ENCODE data around the gene TVP23A. TPM values are rescaled to one million over a fixed set of nuclear protein-coding genes. Genes with fewer than 3 reads are reported as not detected.

The TVP23A gene
- polyA plus RNA-seq (ENCODE audit: insufficient read length): 2.2 TPM

DNA sequence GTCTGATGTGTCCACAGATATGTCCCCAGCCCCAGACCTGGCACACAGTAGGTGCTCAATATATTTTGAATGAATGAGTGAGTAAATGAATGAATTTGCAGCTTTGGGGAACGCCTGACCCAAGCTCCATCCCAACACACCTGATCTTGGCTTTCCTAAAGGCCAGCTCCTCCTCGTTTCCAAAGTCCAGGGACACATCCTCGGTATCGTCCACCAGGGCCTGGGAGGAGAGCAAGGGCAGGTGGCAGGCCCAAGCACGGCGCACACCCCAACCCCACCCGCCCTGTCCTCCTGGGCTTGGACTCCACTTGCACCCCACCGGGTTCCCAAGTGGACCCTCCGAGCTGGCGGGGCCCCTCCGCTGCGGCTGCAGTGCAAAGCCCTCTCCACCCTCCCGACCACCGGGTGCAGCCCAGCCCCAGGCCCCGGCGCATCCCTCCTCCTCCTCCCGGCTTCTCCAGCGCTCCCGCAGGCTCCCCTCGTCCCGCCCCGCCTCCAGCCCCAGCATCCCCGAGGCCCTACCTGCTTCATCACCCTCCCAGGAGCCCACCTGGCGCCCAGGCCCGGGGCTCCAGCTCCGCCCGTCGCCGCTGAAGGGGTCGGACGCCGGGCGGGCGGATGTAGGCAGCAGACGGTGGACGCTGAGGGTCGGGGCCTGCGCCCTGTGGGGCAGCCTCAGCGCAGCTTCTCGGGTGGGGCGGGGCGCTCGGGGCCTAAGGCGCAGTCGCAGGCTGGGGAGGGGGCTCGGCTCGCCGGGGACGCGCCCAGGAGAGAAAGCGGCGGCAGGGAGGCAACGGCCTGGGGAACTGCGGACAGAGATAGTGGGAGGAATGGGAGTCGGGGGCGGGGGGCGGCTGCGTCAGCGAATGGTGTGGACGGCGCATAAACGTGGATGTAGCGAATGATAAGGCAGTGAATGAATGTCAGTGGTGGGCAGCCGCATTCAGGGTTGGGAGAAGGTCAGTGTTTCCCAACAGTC is at the start of gene TVP23A:
TSS of gene TVP23A (minus strand) at position 832 of the 979 bp plus-strand sequence. CDS start at position 531, 301 bp downstream.
- peak; percentile 25 for DNase-seq

- no peak for DNase-seq
Observed at GRCh38 chr16:10868104-10868595, 49.6 kb upstream of the TVP23A start.

DNA sequence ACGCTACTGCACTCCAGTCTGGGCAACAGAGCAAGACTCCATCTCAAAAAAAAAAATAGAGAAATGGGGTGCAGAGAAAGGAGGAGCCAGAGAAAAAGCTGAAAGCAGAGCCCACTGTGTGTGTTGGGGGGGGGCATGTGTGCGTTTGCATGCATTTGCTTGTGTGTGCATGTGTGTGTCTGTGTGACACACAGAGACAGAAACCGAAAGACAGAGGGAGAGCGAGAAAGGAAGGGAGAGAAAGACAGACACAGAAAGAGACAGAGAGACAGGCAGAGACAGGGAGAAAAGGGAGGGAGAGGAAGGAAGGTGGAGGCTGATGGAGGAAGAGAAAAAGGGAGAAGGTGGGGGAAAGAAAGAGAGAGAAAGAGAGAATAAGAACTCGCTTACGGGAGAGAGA is 48.6 kb upstream of the TVP23A start:
- no peak for DNase-seq

DNA sequence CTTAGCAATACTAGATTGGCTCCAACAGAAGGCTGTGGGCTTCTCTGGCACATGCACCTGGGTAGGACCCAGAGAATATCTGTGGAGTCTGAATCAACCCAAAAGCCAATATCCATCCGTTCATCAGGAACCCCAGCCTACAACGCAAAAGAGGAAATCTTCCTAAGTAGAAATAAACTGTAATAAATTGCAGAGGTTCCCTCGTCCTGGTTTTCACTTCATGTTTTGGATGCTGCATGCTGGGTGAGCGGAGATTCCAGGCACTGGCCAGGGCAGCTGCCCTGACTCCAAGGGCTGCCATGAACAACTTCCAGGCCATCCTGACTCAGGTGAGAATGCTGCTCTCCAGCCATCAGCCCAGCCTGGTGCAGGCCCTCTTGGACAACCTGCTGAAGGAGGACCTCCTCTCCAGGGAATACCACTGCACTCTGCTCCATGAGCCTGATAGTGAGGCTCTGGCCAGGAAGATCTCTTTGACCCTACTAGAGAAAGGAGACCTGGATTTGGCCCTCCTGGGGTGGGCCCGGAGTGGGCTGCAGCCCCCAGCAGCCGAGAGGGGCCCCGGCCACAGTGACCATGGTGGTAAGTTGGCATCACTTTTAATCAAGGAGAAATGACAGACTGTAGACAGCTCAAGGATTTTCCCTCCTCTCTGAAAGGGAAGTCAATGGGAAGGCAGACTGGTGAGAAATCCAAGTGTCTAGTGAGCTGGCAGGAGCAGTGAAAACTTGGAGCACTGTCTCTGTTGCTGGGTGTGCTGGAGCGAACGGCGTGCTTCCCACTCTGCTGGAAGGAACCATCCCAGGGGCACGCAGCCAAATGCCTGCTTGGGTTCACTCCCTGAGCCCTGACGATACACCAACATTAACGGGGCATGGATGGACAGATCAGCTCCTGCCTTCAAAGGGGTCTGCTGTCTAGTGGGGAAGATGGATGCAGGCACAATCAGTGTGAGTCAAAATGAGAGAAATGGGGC is 47.7 kb upstream of the TVP23A start:
- DNase-seq: no peak

DNA sequence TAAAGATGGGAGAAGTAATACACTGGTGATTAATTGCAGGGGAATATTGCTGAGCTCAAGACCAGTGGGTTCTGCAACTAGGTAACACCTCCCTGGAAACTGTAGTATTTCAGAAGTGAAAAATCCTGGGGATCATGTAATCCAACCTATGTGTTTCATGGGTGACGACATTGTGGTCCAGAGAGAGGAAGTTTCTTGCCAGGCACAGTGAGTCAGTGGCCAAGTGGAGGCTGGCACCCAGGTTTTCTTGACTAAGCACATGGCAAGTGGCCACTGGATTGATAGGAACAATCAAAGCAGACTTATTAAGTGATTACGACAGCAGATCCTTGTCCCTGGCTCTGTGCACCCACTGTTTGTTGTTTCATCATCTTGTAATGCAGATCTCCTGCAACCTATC is 43.8 kb upstream of the TVP23A start:
- no peak for DNase-seq

GRCh38 chr16:10859658-10860057 is 41.1 kb upstream of the TVP23A start:
- DNase-seq: no peak

- no peak for DNase-seq
Observed at GRCh38 chr16:10859020-10859419, 40.4 kb upstream of the TVP23A start.

DNA sequence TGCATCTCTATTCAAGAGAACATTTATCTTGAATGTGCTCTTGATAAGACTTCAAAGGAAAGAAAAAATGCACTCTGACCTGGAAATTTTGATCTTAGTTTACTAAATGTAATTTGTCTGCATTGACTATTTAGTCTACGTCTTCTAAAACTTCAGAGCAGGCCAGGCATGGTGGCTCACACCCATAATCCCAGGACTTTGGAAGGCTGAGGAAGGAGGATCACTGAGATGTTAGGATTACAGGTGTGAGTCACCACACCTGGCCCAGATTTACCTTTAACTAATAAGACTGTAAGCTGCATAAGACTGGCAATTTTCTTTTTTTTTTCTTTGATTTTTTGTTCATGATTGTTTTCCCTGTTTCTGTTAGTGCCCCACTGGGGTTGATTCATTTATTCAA is 39.6 kb upstream of the TVP23A start:
- no peak for DNase-seq

DNA sequence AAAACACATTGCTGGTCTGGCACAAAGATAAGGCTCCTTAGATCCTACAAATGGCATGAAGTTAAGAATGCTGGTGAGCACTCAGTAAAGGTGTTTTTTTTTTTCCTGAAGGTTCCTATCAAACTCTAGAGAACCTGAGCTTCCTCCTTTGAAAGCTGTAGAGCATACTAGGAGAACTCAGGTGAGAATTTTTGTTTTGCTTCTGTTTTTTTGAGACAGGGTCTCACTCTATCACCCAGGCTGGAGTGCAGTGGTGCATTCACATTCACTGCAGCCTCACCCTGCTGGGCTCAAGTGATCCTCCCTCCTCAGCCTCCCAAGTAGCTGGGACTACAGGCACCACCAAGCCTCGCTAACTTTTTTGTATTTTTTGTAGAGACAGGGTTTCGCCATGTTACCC is 37.4 kb upstream of the TVP23A start:
- DNase-seq: no peak

GRCh38 chr16:10852948-10853347 is 34.4 kb upstream of the TVP23A start:
- no peak for DNase-seq

GRCh38 chr16:10852286-10852685 is 33.7 kb upstream of the TVP23A start:
- no peak for DNase-seq

GRCh38 chr16:10851512-10851911 is 32.9 kb upstream of the TVP23A start:
- DNase-seq: no peak

DNA sequence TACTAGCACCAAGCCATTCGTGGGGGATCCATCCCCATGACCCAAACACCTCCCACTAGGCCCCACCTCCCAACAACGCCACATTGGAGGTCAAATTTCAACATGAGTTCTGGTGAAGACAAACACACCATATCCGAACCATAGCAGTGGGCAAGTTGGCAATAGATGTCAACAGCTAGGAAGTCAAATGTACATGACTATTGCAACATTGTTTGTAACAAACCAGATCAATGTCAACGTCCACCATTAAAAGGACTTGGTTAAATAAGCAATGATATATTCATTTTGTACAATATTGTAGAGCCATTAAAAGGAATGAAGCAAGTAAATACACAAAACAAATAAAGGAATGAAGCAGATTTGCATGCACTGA is 31.9 kb upstream of the TVP23A start:
- no peak for DNase-seq

GRCh38 chr16:10849736-10850477 is 31.3 kb upstream of the TVP23A start:
- DNase-seq: no peak

- no peak for DNase-seq
Observed at GRCh38 chr16:10847176-10847575, 28.6 kb upstream of the TVP23A start.

GRCh38 chr16:10846213-10846998 is 27.8 kb upstream of the TVP23A start:
- no peak for DNase-seq

DNA sequence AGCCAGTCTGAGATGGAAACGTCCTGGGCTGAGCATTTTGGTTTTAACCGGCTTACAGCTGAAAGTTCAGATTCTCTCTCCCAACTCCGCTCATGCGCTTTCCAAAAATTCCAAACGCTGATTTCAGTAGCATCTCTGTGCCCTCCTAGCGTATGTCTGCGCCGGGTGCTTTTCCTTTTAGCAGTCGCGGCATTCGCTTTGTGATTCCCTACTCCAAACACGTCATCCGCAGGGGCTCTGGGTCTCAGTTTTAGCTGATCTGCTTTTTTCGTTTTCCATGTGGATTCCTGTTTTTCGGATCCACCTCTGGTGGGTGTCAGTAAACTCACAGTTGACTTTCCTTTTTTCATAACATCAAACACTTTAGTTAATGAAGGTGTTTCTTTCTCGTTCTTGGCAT is 22.1 kb upstream of the TVP23A start:
- no peak for DNase-seq

DNA sequence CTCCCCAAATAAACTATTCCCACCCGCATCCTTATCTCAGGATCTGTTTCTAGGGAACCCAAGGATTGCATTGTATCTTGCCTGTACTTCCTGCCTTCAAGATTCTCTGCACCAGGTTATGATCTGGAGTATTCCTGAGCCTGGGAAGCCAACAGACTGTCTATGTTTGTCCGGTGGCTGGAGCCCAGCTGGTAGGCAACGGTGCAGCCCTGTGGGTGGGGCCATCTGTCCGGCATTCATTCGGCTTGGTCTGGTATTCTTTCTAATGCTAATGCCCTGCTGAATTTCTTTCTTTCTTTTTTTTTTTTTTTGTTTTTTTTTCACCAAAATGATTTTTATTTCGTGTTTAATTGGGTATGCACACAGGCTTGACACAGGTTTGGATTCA is 20.7 kb upstream of the TVP23A start:
- DNase-seq: no peak

DNA sequence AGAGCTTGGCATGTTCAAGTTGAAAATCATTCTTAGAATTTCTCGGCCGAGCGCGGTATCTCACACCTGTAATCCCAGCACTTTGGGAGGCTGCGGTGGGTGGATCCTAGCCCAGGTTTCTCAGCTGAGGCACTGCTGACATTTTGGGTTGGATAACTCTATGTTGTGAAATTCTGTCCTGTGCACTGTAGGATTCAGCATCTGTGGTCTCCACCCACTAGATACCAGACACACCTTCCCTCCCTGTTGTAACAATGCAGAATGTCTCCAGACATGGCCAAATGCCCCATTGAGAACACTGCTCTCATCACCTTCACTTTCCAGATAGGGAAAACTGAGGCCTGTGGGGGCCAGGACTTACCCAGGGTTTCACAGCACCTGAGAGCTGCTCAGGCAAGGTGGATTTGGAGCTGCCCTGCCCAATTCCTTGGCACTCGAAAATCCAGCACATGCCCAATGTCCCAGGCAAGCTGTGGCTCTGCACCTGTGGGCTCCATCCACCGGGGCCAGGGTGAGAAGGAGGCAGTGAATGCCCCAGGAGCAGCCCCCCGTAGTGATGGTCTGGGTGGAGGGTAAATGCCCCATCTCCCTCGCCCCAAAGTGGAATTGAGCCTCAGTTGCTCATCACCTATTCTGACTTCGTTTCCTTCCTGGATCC is 20.2 kb upstream of the TVP23A start:
- DNase-seq: no peak

GRCh38 chr16:10836174-10836853 is 17.7 kb upstream of the TVP23A start:
- no peak for DNase-seq
